Measurements from ENCODE around the gene ADGRE1.

ADGRE1 gene

DNA sequence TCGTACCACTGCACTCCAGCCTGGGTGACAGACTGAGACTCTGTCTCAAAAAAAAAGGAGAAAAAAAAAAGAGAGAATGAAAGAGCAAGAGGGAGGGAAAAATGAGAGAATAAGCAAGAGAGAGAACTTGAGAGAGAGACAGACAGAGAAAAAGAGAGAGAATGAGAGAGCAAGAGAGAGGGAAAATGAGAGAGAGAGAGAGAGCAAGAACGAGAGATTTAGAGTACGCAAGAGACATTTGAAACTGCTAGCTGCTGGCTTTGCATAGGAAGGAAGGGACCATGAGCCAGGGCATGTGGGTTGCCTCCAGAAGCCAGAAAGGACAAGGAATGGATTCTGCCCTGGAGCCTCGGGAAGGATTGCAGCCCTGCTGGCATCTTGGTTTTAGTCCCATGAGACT, 9.6 kb upstream of the ADGRE1 start:
- no peak for DNase-seq (ENCODE audit: low spot score)

DNA sequence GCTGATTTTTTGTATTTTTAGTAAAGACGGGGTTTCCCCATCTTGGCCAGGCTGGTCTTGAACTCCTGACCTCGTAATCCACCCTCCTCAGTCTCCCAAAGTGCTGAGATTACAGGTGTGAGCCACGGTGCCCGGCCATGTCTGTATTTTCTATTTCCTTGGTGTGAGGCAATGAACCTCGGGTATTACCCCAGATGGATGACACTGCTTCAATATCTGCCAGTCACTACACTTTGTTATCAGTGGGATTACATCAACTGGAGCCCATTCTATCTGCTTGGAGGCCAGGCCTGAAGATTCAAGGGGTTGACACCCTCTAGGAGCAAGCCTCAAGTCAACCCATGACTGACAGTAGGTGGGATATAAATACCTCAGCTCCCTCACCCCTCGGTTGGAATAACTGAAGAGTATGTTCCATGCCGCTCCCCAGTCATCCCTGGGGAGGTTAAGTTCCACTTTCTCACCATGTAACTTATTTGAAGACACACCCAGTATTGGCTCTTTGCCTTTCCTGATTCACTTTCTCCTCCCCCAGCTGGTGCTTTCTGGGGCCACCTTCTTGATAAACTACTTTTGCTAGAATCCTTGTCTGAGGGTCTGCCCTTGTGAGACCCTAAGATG, 992 bp upstream of the ADGRE1 start:
- no peak for DNase-seq (ENCODE audit: low spot score)

GRCh38 chr19:6888967-6889366, 1.6 kb downstream of the ADGRE1 start:
- DNase-seq (ENCODE audit: low spot score): no peak

- DNase-seq (ENCODE audit: low spot score): no peak
Measured at GRCh38 chr19:6890401-6890913, 3.1 kb downstream of the ADGRE1 start.

DNA sequence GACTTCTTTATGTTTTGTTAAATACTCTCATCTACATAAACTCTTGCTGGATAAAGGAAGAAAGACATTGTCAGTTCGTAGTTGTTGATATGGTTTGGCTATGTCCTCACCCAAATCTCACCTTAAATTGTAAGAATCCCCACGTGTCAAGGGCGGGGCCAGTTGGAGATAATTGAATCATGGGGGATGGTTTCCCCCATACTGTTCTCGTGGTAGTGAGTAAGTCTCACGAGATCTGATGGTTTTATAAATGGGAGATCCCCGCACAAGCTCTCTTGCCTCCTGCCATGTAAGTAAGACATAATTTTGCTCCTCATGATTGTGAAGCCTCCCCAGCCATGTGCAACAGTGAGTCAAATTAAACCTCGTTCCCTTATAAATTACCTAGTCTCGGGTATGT, 3.6 kb downstream of the ADGRE1 start:
- no peak for DNase-seq (ENCODE audit: low spot score)

GRCh38 chr19:6891761-6892385, 4.5 kb downstream of the ADGRE1 start:
- no peak for DNase-seq (ENCODE audit: low spot score)

DNA sequence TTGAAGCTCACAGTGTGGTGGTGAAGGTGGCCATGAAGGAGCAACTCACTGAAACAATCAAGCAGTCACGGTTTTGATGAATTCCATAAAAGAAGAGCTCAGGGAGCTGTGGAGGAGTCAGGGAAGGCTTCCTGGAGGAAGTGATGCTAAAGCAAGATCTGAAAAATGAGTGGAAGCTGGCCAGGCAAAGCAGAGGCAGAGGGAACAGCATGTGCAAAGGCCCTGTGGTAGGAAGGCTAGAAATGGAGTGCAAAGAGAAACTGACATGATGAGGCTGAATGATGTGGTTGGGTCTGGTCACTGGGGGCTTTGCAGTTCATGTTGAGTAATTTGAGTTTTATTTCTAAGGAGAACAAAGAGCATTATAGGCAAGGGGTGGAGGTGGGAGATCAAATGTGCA, 6.9 kb downstream of the ADGRE1 start:
- DNase-seq (ENCODE audit: low spot score): no peak

- DNase-seq (ENCODE audit: low spot score): no peak
Measured at GRCh38 chr19:6903446-6903845, 16.1 kb downstream of the ADGRE1 start.

GRCh38 chr19:6906559-6907060, 19.2 kb downstream of the ADGRE1 start:
- no peak for DNase-seq (ENCODE audit: low spot score)

DNA sequence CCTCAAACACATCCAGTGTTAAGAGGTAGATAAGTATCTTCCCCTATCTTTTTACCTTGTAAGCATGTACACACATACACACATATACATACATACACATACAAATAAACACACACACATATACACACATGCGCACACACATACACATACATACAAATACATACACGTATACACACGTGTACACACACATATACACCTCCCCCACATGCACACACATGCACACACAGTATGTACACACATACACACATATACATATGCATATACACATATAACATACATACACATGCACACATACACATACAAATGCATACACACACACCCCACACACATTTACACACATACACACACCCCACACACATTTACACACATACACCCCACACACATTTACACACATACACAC, 24.1 kb downstream of the ADGRE1 start:
- DNase-seq (ENCODE audit: low spot score): no peak

DNA sequence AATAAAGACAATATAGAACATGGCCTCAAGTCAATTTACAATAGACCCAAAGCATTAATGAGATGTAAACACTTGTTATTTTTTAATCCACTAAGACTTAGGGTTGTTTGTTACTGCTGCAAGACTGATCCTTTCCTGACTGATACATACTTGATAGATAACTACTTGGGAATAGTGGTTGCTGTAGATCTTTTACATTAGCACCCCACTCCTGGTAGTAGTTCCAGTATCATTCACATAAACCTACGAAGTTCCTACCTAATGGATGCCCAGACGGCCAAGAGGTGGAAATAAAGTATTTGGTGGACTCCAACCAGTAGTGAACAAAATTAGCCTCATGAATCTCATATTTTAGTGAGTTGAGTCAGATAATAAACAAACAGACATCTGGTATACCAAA, 26.9 kb downstream of the ADGRE1 start:
- DNase-seq (ENCODE audit: low spot score): no peak

- DNase-seq (ENCODE audit: low spot score): no peak
Measured at GRCh38 chr19:6916952-6917351, 29.6 kb downstream of the ADGRE1 start.

DNA sequence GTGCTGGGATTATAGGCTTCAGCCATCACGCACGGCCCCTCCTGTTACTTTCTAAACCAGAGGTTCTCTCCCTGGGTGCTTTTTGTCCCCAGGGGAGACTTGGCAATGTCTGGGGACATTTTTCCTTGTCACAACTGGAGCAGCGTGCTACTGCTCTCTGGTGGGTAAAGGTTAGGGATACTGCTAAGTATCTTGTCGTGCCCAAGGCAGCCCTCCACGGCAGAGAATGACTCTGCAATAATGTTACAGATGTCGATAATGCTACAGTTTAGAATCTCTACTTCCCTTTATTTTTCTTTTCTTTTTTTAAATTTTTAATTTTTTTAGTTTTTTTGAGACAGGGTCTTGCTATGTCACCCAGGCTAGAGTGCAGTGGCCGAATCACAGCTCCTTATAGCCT, 38.0 kb downstream of the ADGRE1 start:
- DNase-seq (ENCODE audit: low spot score): no peak

GRCh38 chr19:6925801-6926751, 38.7 kb downstream of the ADGRE1 start:
- DNase-seq (ENCODE audit: low spot score): no peak

DNA sequence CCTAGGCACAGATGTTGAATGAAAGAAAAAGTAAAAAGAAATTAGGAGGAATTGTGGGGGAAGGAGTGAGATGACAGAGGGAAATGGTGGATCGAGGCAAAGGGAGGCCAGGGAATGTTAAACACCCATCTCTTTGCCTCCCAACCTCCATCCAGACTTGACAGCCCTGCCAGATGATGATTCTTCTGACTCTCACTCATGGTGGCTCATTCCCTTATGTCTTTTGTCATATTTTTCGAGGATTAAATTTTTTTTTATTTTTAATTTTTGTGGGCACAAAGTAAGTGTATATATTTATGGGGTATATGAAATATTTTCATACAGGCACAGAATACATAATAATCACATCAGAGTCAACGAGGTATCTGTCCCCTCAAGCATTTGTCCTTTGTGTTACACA, 42.8 kb downstream of the ADGRE1 start:
- no peak for DNase-seq (ENCODE audit: low spot score)

GRCh38 chr19:6935069-6935468, 47.7 kb downstream of the ADGRE1 start:
- DNase-seq (ENCODE audit: low spot score): no peak

GRCh38 chr19:6935618-6936017, 48.2 kb downstream of the ADGRE1 start:
- DNase-seq (ENCODE audit: low spot score): no peak

DNA sequence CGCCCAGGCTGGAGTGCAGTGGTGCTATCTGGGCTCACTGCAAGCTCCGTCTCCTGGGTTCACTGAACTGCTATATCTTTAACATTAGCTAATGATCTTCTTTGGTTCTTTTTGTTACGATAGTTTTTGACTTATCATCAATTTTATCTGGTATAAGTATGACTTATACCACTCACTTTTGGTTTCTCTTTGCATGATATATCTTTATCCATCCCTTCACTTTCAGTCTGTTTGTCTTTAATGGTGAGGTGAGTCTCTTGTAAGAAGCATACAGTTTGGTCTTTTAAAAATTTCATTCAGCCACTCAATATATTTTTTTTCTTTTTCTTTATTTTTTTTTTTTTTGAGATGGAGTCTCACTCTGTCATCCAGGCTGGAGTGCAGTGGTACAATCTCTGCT, 58.4 kb downstream of the ADGRE1 start:
- no peak for DNase-seq (ENCODE audit: low spot score)

DNA sequence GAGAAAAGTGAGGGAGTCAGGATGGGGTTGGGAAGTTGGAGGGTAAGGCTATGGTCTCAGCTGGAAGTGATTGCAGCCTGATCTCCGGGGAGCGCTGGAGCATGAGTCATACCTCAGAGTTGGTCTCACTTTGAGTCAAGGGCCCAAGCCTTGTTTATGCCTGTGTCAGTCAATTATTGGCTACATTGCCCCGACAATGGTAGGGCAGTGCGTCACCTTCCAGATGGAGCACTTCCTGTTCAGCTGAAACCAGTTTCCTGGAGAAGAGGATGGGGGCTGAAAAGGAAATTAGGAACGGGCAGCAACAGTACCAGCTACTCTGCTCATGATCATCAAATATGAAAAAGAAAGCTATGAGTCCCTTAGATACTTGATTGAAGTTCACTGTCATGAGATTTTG, 60.4 kb downstream of the ADGRE1 start:
- no peak for DNase-seq (ENCODE audit: low spot score)

- DNase-seq (ENCODE audit: low spot score): no peak
Measured at GRCh38 chr19:6948884-6949283, 61.5 kb downstream of the ADGRE1 start.

GRCh38 chr19:6952956-6953355, 65.6 kb downstream of the ADGRE1 start:
- no peak for DNase-seq (ENCODE audit: low spot score)

DNA sequence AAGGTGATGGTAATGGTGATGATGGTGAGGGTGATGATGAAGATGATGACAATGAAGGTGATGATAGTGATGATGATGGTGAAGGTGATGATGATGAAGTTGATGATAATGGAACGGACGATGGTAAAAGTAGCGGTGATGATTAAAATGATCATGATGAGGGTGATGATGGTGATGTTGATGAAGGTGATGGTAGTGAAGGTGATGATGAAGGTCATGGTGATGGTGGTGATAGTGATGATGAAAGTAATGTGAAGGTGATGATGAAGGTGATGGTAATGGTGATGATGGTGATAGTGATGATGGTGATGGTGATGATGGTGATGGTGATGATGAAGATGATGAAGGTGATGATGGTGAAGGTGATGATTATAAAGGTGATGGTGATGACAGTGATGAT, 67.7 kb downstream of the ADGRE1 start:
- no peak for DNase-seq (ENCODE audit: low spot score)

DNA sequence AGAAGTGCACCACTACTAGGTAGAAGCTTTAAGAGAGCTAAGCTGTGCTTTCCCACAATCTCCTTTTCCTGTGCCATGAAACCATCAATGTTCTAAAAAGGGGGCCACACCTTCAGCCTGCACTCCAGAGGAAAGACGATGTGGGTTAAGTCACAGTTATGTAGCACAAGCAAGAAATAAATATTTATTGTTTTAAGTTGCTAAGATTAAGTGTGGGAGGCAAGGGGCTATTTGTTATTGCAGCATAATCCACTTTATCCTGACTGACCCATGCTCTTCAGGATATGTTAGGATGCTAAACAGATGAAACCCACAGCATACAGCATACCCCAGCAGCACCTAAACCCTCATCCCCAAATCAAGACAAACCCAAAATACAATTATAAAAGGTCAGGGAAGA, 69.2 kb downstream of the ADGRE1 start:
- no peak for DNase-seq (ENCODE audit: low spot score)

All from iPS-NIHi11 (cell line).